ENCODE results near the gene CACNA1D.
A peak's percentile ranks its signal among the peaks of the same experiment; 100 is the strongest.
"Not testable (repeated sequence)": the region's sequence is repeated elsewhere in the genome, so short reads cannot be mapped to it uniquely, and the experiment has no call there.

Gene CACNA1D

DNA sequence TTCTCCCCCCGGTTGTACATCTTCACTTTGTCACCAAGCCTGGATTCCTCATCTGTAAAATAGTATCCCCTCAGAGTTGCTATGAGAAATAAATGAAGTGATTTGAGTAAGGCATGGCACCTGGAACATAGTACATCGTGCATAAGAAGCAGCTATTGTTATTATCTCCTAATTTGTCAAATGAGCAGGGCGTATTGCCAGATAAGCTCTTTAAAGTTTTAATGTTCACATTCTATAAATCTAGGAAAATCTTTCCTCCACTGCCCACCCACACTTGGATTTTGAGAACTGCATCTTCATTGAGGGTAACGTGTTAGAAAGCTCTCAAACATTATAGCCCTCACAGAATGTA is 32.3 kb downstream of the CACNA1D start:
- DNase-seq (ENCODE audit: low spot score), result no peak

DNA sequence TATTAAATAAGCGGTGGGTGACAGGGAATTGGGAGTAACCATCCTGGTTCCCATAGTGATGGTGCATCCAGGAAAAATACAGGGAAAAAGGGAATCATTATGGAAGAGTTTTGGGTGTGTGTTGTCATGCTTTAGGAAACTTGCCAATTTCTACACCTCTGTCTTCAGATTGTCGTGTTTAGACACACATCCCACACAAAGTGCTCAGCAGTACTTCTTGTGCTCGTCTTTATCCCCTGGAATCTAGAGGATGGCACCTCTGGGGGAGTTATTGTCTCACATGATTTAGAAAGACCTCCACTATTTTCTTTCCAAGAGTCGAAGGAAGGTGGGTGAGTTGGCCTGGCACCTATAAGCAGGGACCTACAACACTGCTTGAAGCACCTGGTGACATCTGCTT is 35.8 kb downstream of the CACNA1D start:
- DNase-seq (ENCODE audit: low spot score), result no peak

DNA sequence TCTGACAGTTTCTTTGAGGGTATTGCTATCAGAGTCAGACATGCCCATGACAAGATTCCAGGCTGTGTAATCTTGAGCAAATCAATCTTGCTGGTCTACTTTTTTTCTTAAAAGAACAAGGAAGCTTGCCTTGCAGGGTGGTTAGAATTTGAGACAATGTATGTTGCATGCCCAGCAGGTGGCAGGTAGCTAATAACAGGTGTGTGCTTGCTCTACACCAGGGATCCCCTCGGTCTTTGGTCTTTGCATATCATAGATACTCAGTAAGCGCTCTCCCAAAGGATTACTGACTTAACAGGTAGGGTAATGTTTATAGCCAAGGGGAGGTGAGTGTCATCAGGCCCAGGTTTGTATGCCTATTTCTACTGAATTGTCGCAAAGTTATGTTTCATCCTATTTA is 37.3 kb downstream of the CACNA1D start:
- no peak for DNase-seq (ENCODE audit: low spot score)

DNA sequence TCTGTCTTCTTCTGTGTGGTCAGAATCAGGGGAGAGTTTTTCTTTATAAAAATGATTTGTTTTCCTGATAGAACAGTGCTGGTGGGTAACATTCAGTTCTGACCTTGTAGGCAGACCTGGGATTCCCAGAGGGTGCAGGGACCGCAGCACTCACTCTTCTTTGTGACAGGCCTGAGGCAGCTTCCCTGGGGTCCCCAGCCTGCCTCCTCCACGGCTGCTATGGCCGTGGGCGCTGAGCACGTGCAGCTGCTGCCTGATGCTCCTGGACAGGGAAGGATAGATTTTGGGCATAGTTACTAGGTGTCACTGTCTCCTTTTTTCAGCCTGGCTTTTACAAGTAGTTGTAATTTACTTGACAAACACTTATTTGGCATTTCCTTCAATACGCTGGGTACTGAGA is 39.1 kb downstream of the CACNA1D start:
- no peak for DNase-seq (ENCODE audit: low spot score)

DNA sequence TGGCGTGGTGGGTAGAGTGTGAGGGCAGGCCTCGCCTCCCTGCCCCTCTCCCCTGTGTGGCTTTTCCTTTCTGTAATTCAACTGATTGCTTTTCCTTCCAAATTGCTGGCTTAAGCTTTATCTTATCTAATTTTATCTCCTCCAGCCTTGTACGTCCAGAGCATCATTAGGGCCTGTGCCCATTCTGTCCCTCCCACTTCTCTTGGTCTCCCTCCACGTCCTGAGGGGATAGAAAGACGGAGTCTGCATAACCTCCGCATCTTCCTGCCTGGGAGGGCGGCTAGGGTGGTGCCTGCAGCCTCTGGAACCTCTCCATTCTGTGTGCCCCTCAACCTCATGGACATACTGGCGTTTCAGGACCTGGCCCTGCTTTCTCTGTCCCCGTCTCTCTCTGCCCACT is 39.8 kb downstream of the CACNA1D start:
- DNase-seq (ENCODE audit: low spot score), result no peak

DNA sequence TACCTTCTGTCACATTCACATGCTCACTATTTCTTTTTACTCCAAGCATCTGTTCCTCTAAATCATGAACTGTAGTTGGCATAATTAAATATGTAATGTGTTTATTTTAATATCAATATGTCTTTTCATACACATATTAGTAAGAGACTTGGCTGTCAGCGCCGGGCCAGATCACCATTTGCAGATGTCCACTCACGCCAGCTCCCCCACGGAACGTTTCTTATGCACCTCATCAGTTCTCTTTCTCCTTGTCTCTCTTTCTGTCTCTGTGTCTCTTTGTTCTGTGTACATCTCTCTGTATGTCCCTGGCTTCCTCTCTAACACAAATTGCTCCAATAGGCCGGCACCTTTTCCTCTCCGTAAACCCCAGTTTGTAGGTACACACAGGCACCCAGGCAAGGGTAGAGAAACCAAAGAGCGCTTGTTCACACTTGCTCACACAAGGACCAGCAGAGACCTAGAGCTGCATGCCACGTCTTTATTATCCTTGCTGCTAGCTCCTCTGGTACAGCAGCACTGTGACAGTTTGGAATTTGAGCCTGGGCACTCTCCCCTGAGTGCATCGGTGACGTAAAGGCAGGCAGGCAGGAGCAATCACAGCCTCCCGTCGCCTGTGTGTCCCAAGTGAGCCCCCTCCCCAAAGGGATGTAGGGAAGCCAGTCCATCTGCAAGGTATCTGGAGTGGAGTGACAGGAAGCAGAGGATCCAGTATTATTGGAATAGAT is 40.4 kb downstream of the CACNA1D start:
- no peak for DNase-seq (ENCODE audit: low spot score)

DNA sequence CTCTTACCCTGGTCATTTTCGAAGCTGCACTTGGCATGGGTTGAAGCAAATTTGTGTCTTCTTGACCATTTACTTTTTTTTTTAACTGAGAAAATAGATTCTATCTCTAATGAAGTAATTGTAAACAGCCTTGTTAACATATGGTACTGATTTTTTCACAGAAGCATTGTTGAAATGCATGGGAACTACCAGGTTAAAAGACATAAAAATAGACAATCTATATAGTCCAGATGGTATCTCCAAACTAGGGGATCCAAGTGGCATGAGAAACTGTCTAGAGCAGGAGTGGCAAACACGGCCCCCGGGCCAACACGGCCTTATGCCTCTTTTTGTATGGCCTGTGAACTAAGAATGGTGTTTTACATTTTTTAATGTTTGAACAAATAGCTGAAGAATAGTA is 41.9 kb downstream of the CACNA1D start:
- no peak for DNase-seq (ENCODE audit: low spot score)

DNA sequence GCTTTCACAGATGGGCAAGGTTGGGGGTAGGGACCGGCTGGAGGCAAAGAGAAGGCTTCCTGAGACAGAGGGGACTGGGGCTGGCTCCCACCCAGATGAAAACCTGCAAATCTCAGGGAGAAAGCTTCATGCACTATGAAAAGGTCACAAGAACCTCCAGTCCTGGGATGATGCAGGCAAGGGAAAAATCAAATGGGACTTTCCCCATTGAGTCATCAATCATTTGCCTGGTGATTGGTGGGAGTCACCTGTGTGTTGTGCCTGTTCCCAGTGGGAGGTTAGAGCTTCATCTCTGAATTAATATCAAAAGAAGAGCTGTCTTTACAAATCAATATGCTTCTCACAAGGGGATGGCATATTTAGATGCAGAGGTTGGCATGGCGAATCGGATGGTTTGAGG is 49.9 kb downstream of the CACNA1D start:
- DNase-seq (ENCODE audit: low spot score), result no peak

DNA sequence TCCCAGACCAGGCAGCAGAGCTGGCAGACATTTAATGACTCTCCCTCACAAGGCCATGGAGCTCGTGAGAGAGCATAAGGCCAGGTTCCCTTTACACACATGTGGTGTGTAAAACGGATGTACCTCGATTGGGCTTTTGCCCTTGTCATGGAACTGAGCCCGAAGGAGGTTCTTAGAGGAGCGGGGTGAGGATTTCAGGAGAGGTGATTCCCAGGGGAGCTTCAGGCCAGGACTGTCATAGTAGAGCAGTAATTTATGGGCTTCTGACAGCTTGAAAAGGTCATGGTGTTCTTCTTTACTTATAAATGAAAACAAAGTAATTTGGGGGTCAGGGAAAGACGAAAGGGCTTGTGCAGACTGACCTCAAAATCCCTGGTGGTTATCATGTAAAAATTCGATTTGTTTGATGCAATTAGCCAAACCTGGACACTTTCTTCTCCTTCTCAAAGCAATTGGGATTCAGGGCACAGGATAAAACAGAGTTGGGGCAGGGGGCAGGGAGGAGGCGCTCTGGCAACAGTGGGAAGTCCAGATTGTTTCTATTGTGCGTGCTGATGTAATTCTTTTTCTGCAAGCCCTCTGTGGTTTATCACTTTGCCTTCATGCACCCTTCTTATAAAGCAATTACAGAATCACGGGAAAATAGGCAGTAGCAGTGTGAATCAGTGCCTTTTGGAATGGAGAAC is 51.0 kb downstream of the CACNA1D start:
- no peak for DNase-seq (ENCODE audit: low spot score)

DNA sequence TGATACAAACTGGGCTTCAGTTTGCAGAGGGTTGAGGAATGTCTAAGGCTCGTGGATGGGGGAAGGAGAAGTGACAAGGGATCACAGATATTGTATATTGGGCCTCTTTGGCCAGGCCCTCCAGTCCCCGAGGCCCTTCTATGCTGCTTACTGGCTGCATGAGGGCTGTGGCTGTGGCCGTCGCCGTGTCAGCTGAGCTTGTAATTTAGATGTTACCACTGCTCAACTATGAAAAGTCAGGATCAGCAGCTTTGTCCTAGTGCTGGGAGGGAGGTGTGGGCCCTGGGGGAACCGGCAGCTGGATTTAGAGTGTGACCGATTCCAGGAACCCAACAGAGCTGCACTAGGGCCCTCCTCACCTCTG is 51.6 kb downstream of the CACNA1D start:
- no peak for DNase-seq (ENCODE audit: low spot score)

DNA sequence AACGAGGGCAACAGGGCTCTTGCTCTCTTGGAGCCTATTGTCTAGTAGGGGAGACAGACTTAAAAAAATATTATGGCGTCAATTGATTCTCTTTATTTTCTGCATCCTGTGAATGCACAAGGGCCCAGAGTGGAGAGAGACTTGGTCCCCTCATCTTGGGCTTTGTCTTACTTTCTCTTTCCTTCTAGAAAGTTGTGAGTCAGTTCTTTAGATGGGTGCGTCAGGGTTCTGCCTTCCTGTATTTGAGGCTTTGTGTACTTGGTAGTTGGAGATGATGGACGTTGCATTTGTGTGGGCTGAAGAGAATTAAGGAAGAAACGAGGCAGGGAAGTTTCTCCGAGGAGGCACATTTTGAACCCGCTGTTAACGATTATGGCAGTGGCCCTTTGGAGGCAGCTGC is 52.9 kb downstream of the CACNA1D start:
- no peak for DNase-seq (ENCODE audit: low spot score)

DNA sequence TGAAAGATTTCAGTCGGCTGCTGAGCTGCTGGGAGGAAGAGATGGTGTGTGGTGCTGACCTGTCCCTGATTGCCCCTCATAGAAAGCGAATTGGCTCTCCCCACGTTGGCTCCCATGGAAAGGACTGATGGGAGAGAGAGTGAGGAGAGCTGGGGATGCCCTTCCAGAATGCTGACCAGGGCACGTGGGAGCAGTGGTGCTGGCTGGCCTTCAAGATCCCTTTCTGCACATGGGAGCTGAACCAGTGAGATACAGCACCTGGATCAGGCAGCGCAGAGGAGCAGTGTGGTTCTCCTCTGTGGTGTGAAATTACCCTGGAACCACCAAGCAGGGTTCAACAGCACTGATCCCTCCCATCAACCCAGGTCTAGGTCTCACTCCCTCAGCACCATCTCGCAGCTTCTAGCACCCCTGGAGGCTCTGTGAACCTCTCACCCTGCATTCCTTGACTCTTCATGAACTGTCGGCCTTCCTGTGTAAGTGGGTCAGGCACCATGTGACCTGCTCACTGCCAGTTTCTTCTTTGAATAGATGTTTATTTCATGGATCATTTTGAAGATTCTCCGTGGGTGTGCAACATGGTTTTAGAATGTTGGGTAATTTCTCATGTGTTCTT is 55.7 kb downstream of the CACNA1D start:
- no peak for DNase-seq (ENCODE audit: low spot score)

DNA sequence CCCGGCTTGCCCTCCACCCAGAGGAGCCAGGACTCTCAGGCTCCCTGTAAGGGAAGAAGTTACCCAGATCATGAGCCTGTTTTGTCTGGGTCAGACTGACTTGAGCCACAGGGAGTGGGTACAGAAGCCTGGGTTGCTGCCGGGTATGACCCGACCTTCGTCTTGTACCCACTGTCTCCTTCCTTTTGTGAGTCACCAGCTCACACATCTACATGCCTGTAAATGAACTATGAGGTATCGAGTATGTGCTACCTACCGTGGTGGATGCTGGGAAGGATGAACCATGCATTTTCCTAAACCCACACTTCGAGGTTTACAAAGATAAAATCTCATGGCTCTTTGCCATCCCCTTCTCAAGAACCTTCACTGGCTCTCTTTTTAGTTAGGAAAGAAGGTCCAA is 56.9 kb downstream of the CACNA1D start:
- DNase-seq (ENCODE audit: low spot score), result no peak

DNA sequence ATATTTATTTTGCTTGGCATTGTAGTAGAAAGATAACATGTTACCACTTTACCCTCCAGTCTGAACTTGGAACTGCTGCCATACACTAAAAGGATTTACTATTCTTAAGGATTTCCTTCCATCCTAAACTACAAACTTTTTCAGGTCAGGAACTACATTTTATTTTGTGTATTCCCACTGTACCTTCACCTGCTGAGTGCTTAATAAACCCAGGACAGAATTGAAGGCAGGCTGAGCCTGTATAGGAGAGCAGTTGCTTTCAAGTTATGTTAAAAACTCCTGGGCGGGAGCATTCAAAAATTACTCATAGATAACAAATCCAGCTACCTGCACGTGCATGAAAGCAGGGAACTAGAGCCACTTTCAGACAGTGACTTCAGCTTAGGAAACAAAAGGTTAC is 58.3 kb downstream of the CACNA1D start:
- DNase-seq (ENCODE audit: low spot score), result no peak

DNA sequence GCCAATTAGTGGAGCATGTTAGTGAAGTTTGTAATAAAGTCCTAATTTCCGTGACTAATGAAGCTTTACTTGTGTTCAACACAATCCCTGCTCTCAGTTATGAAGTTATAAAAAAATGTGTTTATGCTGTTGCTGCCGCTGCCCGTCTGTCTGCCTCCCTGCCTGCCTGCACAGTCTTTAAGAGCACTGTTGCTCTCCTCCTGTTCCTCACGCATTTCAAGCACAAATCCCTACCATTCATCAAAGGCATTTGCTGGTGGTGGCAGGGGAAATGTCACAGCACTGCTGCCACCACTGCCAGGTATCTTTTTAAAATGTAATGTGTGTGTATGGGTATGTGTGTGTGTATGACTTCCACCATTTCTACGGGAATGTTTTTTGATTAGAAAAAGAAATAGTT is 58.8 kb downstream of the CACNA1D start:
- DNase-seq (ENCODE audit: low spot score), result no peak

DNA sequence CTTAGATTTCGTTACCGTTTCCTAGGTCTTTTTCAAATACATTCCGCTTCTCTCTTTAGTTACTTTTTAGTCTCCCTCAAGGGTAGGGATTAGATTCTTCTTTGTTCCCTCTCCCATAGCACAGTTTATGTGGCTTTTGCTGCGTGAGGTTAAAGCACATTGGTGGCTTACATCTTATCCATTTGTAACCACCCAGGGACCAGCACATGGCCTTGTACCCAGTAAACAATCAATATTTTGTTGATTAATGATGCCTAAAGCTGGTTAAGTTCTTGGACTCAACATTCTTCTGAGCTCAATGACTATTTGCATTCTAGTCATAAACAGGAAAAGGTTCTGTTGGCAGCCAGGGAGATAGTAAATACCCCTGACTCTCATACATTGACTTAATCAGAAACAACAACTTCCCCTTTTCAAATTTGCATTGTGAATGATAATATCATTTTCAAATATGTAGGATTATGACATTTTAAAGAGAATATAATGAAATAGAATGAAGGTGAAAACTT is 60.2 kb downstream of the CACNA1D start:
- no peak for DNase-seq (ENCODE audit: low spot score)

DNA sequence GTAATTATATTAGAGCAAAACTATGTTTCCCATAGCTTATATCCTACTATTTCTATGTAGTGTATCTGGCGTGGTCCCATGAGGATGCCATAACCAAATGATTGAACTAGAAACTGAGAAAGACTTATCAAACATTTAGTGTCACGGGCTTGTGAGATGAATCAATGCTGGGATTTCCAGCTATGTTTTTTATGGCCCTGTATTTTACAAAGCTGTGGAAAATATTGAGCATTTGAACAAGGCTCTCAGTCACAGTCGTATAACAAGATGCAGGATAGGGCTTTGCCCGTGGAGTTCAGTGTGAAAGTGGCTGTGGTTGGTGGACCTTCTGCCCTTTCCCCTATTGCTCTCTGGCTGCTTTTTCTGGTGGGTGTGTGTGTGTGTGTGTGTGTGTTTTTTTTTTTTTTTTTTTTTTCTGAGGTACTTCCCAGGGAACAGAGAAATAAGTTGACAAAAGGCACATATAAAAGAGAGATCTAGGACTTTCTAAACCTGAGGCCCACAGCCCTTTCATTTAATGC is 60.7 kb downstream of the CACNA1D start:
- DNase-seq (ENCODE audit: low spot score), result no peak

DNA sequence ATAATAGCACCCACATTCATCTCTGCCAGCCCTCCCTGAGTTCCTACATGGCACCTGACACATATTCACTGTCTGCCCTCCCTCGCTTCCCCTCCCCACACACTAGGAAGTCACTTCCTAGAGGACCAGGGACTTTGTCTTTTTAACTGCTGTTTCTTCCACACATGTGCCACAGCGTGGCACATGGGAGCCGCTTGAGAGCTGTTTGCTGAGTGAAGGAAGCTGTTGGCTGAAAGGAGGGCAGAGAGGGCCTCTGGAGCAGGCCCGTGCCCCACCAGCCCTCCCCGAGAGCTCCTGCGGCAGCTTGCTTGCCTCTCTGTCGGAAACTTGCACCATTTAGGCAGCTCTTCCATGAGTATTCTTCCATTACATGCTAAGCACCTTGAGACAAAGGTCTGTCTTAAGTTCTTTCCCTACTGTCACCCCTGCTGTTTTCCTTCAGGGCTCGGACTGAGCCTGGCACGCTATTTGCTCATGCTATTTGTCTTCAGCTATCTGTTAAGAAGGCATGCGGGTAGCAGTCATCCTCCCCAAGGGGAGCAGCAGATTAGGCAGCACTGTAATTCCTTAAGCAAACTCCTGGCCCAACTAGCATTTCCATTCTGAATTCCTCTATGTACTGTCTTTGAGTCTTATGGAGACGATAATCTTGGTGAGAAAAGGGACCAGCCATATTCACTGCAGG is 72.2 kb downstream of the CACNA1D start:
- DNase-seq (ENCODE audit: low spot score), result no peak

DNA sequence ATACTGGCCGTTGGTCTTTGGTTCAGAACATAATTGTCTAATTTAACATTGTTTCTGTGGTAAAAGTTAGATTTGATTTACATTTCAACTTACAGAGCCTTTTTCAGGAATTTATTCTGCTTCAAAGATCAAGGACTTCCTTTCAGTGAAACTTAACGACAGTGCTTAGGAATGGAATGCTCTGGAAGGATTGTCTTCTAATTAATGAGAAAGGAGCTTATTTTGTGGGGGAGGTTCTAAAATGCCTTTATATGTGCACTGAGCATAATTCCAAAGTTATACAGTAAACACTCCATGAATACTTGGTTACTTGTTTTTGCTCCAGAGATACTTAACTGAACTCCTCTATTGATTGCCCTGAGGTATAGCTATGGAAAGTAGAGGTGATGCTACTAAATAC is 75.7 kb downstream of the CACNA1D start:
- DNase-seq (ENCODE audit: low spot score), result no peak

DNA sequence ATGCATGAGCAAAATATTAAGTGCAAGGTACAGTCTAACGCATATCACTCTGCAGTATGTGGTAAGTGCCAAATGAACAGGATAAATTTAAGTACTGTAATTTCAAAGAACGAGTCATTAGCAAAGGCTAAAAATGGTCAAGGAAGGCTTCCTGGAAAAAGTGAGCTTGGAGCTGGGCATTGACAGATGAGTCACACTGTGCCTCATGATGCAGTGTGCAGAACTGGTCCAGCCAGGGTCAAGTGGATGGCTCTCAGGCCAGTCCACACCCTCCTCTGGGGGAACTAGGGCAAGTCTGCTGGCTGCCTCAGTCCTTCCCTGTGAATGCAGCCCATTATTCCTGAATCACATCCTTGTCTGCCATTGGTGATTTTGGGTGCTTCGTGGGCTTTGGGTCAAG is 76.3 kb downstream of the CACNA1D start:
- DNase-seq (ENCODE audit: low spot score), result peak; percentile 75

DNA sequence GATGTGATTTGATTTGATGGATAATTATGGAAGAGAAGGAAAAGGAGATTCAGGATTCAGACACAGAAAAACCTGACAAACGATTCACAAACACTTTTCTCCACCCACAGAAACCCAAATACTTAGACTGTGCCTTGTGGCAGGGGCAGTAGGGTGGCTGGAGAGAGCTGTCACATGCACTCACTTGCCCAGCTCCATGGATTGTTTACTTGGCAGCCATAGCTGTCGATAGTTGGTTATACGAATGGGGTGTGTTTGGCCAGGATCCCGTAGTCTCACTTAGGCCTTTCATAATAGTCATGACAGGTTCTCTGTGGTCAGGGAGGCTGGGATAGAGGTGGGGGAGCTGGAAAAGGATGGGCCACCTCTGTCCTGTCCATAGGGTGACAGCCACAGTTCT is 76.9 kb downstream of the CACNA1D start:
- DNase-seq (ENCODE audit: low spot score), result no peak

DNA sequence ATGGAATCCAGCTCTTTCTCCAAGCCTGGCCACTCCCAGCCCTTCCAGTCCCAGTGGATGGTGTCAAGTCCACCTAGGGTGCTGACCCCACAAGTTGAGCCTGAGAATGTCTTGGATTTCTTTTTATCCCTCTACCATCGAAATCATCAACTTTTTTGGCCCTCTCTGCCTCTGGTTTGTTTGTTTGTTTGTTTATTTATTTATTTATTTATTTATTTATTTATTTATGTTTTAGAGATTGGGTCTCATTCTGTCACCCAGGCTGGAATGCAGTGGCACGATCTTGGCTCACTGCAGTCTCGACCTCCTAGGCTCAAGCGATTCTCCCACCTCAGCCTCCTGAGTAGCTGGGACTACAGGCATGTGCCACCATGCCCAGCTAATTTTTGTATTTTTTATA is 77.8 kb downstream of the CACNA1D start:
- DNase-seq (ENCODE audit: low spot score), result not testable (repeated sequence)

DNA sequence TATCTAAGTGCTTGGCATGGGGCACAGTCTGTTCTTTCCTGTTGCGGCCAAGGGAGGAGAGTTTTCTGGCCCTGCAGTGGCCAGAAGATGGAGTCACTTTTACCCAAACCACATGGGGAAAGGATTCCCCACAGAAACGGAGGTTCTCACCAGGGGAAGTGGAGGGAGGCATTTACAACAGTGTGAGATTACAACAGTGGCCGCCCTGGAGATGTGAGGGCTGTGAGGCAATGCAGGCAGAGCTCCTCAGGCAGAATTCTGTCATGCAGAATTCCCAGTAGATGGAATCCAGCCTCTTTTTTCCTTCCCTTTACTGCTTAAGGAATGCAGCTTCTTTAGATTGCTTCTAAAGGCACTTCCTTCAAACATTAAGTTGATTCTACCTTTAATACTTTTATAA is 83.1 kb downstream of the CACNA1D start:
- DNase-seq (ENCODE audit: low spot score), result no peak

Data from RKO (cell line).